K562 (cell line): ENCODE data around the gene NISCH. TPM values are rescaled to one million over a fixed set of nuclear protein-coding genes. Genes with fewer than 3 reads are reported as not detected.

Source experiments
- BCL6 ChIP-seq: fragments of 250-450 bp; sonication (Bioruptor Pico); IDR thresholded peaks from 2 replicates; pipeline ENCODE4 v1.4.0; 2020
- BCOR ChIP-seq: fragments of 450-650 bp; IDR thresholded peaks from 2 replicates; pipeline ENCODE4 v1.6.1; 2016
- GATA2 ChIP-seq: sonication (generic); formaldehyde crosslinking; IDR thresholded peaks from 2 replicates; pipeline ENCODE4 v1.4.0; 2020; ENCODE audit warnings: mild to moderate bottlenecking, missing genetic modification reagents
- HDAC1 ChIP-seq, 2 experiments: fragments of 450-650 bp; IDR thresholded peaks; 2 replicates each; pipeline ENCODE4 v1.6.1; 2016 to 2017; ENCODE audit warnings: inconsistent platforms in 1 of 2, mild to moderate bottlenecking in 1 of 2, moderate library complexity in 1 of 2
- KLF13 ChIP-seq: fragments of 450-650 bp; IDR thresholded peaks from 2 replicates; pipeline ENCODE4 v1.6.1; 2016; ENCODE audit warnings: missing genetic modification characterization, low read depth, mild to moderate bottlenecking, missing compliant biosample characterization, moderate library complexity, borderline replicate concordance
- PHF21A ChIP-seq: fragments of 450-650 bp; IDR thresholded peaks from 2 replicates; pipeline ENCODE4 v1.6.1; 2017; ENCODE audit warnings: low read depth, borderline replicate concordance
- RBM17 ChIP-seq: fragments of 200-400 bp; formaldehyde crosslinking; IDR thresholded peaks from 2 replicates; pipeline ENCODE4 v1.6.1; 2017; ENCODE audit warnings: low read depth, mild to moderate bottlenecking, low read length, borderline replicate concordance
- RBM25 ChIP-seq: fragments of 200-400 bp; formaldehyde crosslinking; IDR thresholded peaks from 2 replicates; pipeline ENCODE4 v1.6.1; 2018; ENCODE audit warnings: low read length, low read depth, moderate library complexity; ENCODE audit not compliant: severe bottlenecking
- SIX5 ChIP-seq, 2 experiments: IDR thresholded peaks; 2 replicates each; pipeline ENCODE4 v1.6.1; 2011; ENCODE audit warnings: low read length in 2 of 2, borderline replicate concordance in 1 of 2, low read depth in 1 of 2, mild to moderate bottlenecking in 1 of 2, moderate library complexity in 1 of 2; ENCODE audit not compliant: insufficient read depth in 1 of 2
- SMARCC2 ChIP-seq: fragments of 450-650 bp; IDR thresholded peaks from 2 replicates; pipeline ENCODE4 v1.6.1; 2017; ENCODE audit warnings: antibody characterized with exemption, moderate library complexity, mild to moderate bottlenecking, low read depth
- TEAD4 ChIP-seq, 2 experiments: sonication (generic) in 1 of 2; formaldehyde crosslinking in 1 of 2; IDR thresholded peaks; 2 replicates each; pipeline versions ENCODE4 v1.6.1 to v1.8.0; 2012 to 2022; ENCODE audit warnings: borderline replicate concordance in 1 of 2, inconsistent platforms in 1 of 2, low read length in 1 of 2, mild to moderate bottlenecking in 1 of 2, missing genetic modification reagents in 1 of 2
- THRAP3 ChIP-seq: fragments of 450-650 bp; IDR thresholded peaks from 2 replicates; pipeline ENCODE4 v1.6.1; 2016; ENCODE audit warnings: mild to moderate bottlenecking, inconsistent platforms, borderline replicate concordance
- ZKSCAN1 ChIP-seq: fragments of 150-350 bp; IDR thresholded peaks from 2 replicates; pipeline ENCODE4 v1.6.1; 2016; ENCODE audit warnings: low read depth, low read length
- ZNF124 ChIP-seq: sonication (generic); formaldehyde crosslinking; IDR thresholded peaks from 2 replicates; pipeline ENCODE4 v1.8.1; 2022; ENCODE audit warnings: missing genetic modification reagents
- ZNF133 ChIP-seq: fragments of 250-450 bp; sonication (Bioruptor Pico); IDR thresholded peaks from 2 replicates; pipeline ENCODE4 v1.4.0; 2020; ENCODE audit warnings: mild to moderate bottlenecking
- polyA plus RNA-seq, 8 experiments: library from polyadenylated mRNA; depleted of rRNA in 4 of 8; stranded (reverse) in 5 of 8; unstranded in 3 of 8; fragments of >200 nt; fragmentation: Nextera tagmentation in 2 of 8; fragmentation: Illumina TruSeq in 1 of 8; extraction: Ambion mirVana in 2 of 8; extraction: Trizol in 1 of 8; gene quantifications; 2 replicates each; pipeline versions ENCODE4 v1.2.1 to v1.2.3, GENCODE V29; 2011 to 2014; ENCODE audit warnings: inconsistent platforms in 1 of 8, missing spikeins in 1 of 8
- total RNA-seq, 7 experiments: library from RNA; depleted of rRNA in 6 of 7; stranded (reverse); fragments of >200 nt in 6 of 7; fragmentation: Illumina TruSeq in 2 of 7; extraction: Trizol in 2 of 7; gene quantifications; 2 replicates each; pipeline versions ENCODE4 v1.2.1 to v1.2.3, GENCODE V29; 2011 to 2021; ENCODE audit warnings: low replicate concordance in 1 of 7
- TF ChIP-seq, protein P1 (sequence below): sonication (generic); formaldehyde crosslinking; IDR thresholded peaks from 2 replicates; pipeline ENCODE4 v1.8.0; 2022; ENCODE audit warnings: mild to moderate bottlenecking, missing genetic modification reagents
- TF ChIP-seq, protein P2 (sequence below): sonication (generic); formaldehyde crosslinking; IDR thresholded peaks from 2 replicates; pipeline ENCODE4 v1.8.0; 2023; ENCODE audit warnings: mild to moderate bottlenecking, missing genetic modification reagents

Gene NISCH
- total and polyA plus RNA-seq, 9 of the 15 experiments (the other 6 are each of a cell fraction or from before 2014, with no cell fraction given) = 0.44 to 43.5 (median 23.4) TPM

DNA sequence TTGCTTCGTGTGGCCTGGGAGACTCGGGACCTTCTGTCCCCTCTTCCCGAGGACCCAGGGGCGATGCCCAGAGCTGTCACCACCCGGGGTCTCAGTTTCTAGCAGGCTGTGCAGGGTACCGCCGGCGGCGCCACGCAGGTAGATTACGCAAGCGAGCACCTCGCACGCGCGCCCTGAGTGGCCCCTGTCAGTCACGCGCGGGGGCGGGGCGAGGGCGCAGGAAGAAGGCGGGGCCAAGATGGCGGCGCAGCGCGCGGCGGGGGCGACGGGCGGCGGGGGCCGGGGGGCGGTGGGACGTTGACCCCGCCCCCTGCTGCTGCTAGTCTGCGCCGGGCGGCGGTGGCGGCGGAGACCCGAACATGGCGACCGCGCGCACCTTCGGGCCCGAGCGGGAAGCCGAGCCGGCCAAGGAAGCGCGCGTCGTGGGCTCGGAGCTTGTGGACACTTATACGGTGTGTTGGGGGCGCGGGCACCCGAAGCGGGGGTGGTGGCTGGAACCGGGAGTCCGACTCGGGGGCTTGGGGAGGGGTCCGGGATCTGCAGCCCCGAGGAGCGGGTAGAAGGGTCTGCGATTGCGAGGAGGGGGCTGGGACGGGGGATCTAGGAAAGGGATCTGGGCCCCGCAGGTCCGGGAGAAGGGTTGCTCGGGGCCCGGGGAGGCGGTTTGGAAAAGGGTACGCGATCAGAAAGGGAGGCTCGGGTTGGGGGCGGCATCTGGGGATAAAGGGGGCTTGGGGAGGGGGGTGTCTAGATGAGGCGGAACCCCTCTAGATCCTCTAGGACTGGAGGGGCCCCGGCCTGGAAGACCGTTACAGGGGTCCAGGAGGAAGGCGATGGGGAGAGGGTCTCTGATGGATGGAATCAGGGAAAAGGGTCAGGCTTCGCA lies at the start of gene NISCH (continued):
- TF ChIP-seq THRAP3 = no peak
- TF ChIP-seq, protein P1, sequence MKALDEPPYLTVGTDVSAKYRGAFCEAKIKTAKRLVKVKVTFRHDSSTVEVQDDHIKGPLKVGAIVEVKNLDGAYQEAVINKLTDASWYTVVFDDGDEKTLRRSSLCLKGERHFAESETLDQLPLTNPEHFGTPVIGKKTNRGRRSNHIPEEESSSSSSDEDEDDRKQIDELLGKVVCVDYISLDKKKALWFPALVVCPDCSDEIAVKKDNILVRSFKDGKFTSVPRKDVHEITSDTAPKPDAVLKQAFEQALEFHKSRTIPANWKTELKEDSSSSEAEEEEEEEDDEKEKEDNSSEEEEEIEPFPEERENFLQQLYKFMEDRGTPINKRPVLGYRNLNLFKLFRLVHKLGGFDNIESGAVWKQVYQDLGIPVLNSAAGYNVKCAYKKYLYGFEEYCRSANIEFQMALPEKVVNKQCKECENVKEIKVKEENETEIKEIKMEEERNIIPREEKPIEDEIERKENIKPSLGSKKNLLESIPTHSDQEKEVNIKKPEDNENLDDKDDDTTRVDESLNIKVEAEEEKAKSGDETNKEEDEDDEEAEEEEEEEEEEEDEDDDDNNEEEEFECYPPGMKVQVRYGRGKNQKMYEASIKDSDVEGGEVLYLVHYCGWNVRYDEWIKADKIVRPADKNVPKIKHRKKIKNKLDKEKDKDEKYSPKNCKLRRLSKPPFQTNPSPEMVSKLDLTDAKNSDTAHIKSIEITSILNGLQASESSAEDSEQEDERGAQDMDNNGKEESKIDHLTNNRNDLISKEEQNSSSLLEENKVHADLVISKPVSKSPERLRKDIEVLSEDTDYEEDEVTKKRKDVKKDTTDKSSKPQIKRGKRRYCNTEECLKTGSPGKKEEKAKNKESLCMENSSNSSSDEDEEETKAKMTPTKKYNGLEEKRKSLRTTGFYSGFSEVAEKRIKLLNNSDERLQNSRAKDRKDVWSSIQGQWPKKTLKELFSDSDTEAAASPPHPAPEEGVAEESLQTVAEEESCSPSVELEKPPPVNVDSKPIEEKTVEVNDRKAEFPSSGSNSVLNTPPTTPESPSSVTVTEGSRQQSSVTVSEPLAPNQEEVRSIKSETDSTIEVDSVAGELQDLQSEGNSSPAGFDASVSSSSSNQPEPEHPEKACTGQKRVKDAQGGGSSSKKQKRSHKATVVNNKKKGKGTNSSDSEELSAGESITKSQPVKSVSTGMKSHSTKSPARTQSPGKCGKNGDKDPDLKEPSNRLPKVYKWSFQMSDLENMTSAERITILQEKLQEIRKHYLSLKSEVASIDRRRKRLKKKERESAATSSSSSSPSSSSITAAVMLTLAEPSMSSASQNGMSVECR (CRISPR knock-in tag) = no peak; the same call in 1 of the 2 replicates
- TF ChIP-seq ZKSCAN1 = no peak
- no peak for TF ChIP-seq RBM25
- TF ChIP-seq, protein P2, sequence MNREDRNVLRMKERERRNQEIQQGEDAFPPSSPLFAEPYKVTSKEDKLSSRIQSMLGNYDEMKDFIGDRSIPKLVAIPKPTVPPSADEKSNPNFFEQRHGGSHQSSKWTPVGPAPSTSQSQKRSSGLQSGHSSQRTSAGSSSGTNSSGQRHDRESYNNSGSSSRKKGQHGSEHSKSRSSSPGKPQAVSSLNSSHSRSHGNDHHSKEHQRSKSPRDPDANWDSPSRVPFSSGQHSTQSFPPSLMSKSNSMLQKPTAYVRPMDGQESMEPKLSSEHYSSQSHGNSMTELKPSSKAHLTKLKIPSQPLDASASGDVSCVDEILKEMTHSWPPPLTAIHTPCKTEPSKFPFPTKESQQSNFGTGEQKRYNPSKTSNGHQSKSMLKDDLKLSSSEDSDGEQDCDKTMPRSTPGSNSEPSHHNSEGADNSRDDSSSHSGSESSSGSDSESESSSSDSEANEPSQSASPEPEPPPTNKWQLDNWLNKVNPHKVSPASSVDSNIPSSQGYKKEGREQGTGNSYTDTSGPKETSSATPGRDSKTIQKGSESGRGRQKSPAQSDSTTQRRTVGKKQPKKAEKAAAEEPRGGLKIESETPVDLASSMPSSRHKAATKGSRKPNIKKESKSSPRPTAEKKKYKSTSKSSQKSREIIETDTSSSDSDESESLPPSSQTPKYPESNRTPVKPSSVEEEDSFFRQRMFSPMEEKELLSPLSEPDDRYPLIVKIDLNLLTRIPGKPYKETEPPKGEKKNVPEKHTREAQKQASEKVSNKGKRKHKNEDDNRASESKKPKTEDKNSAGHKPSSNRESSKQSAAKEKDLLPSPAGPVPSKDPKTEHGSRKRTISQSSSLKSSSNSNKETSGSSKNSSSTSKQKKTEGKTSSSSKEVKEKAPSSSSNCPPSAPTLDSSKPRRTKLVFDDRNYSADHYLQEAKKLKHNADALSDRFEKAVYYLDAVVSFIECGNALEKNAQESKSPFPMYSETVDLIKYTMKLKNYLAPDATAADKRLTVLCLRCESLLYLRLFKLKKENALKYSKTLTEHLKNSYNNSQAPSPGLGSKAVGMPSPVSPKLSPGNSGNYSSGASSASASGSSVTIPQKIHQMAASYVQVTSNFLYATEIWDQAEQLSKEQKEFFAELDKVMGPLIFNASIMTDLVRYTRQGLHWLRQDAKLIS (CRISPR knock-in tag) = no peak
- no peak for TF ChIP-seq PHF21A
- TF ChIP-seq TEAD4 (IDR thresholded peaks at IDR 0.05; ENCODE audit: low read length) = no peak
- no peak for TF ChIP-seq TEAD4 (CRISPR knock-in tag; IDR thresholded peaks at IDR 0.05; ENCODE audit: borderline replicate concordance)
- TF ChIP-seq RBM17 = no peak
- TF ChIP-seq HDAC1 (IDR thresholded peaks at IDR 0.05) = no peak
- TF ChIP-seq BCOR = no peak
- no peak for TF ChIP-seq SIX5 (IDR thresholded peaks at IDR 0.05; ENCODE audit: borderline replicate concordance in 1 of 2, insufficient read depth in 1 of 2, low read depth in 1 of 2, low read length in 2 of 2)
- TF ChIP-seq KLF13 (tag) = no peak
- no peak for TF ChIP-seq GATA2
- no peak for TF ChIP-seq ZNF124 (CRISPR knock-in tag)
- TF ChIP-seq ZNF133 (CRISPR knock-in tag) = no peak
- TF ChIP-seq SMARCC2 = no peak
- TF ChIP-seq BCL6 (CRISPR knock-in tag) = no peak
